ENCODE data around the gene ITGB1BP1.

Gene ITGB1BP1

DNA sequence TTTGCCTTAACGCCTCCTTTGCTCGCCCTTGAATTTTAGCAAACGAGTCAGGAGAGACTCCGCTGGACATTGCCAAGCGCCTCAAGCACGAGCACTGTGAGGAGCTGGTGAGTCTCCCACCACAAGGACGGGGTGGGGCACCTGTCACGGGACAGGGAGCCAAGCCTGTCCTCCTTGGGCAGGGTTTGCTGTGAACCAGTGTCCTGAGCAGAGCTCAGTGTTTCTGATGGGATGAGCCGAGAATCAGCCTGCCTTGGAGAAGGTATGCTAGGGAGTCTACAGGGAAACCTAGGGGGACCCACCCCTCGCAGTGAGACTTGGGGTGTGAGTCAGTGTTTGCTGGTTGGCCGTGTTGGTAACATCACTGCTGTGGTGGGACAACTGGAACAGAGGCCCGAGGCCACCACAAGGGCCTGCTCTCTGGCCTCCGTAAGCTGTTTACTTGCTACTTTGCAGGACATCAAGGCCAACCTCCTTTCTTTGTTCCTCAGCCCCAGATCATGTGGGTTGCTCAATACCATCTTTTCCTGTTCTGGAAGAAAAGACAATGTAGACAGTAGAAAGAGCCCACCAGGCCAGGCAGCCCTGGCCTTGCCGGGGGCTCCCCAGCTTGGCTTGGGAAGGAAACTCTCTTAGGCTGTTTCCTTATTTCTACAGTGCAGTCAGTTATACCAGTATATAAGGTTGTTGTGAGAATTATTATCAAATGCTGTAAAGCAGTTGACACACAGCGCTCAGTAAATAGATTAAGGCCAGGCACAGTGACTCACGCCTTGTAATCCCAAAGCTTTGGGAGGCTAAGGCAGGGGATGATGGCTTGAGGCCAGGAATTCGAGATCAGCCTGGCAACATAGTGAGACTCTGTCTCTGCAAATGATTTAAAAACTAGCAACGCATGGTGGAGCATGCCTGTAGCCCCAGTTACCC is 42.4 kb downstream of the ITGB1BP1 start:
- H3K4me1 ChIP-seq = peaks cover 0 to 23% (median 11%) of the 10 kb centered on the region in 10 experiments; a peak in 11 of 20 replicates
- no peaks in the 10 kb centered on the region for H3K9me3 ChIP-seq (replicated peaks in 1 of 11)
- peaks cover 84 to 100% (median 94%) of the 10 kb centered on the region in 11 experiments for H3K36me3 ChIP-seq
- no peaks in the 10 kb centered on the region for H3K27me3 ChIP-seq
- H3K27ac ChIP-seq = no peak overlapping the region
- H3K4me3 ChIP-seq = no peak overlapping the region
- peaks cover 0 to 12% (median 0%) of the 10 kb centered on the region in 11 experiments; a peak in 3 of 22 replicates for H4K20me1 ChIP-seq
- TF ChIP-seq Cebpa-rat (IDR thresholded peaks at IDR 0.05) = no peak
- no peak overlapping the region for H3K9ac ChIP-seq
- no peak overlapping the region for H3K4me2 ChIP-seq

DNA sequence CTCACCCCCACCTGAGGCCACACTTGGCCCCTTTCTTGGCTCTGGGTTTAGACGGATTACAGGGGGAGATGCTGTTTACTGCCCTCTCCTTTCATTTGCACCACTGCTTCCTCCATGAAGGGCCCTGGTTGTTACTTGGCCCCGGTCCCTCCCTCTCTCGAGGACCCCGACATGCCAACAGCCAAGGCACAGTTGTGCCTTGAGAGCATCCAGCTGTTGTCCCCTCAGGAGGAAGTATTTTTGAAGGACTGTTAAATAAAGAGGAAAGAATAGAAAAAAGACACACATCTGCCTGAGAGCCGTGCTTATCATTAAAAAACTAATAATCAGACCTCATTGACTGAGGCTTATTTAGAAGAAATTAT is 44.0 kb downstream of the ITGB1BP1 start:
- Histone ChIP-seq H3K27me3 (no peaks in the 10 kb centered on the region), H3K4me3 (no peak overlapping the region), H3K9ac (no peak overlapping the region), H3K4me1 (peaks cover 0 to 23% (median 11%) of the 10 kb centered on the region in 10 experiments; a peak in 11 of 20 replicates), H3K9me3 (replicated peaks in 1 of 11) (no peaks in the 10 kb centered on the region), H4K20me1 (peaks cover 0 to 15% (median 0%) of the 10 kb centered on the region in 11 experiments; a peak in 3 of 22 replicates), H3K27ac (no peak overlapping the region), H3K4me2 (no peak overlapping the region), H3K36me3 (peaks cover 81 to 100% (median 94%) of the 10 kb centered on the region in 11 experiments)
- no peak for TF ChIP-seq Cebpa-rat (IDR thresholded peaks at IDR 0.05)

DNA sequence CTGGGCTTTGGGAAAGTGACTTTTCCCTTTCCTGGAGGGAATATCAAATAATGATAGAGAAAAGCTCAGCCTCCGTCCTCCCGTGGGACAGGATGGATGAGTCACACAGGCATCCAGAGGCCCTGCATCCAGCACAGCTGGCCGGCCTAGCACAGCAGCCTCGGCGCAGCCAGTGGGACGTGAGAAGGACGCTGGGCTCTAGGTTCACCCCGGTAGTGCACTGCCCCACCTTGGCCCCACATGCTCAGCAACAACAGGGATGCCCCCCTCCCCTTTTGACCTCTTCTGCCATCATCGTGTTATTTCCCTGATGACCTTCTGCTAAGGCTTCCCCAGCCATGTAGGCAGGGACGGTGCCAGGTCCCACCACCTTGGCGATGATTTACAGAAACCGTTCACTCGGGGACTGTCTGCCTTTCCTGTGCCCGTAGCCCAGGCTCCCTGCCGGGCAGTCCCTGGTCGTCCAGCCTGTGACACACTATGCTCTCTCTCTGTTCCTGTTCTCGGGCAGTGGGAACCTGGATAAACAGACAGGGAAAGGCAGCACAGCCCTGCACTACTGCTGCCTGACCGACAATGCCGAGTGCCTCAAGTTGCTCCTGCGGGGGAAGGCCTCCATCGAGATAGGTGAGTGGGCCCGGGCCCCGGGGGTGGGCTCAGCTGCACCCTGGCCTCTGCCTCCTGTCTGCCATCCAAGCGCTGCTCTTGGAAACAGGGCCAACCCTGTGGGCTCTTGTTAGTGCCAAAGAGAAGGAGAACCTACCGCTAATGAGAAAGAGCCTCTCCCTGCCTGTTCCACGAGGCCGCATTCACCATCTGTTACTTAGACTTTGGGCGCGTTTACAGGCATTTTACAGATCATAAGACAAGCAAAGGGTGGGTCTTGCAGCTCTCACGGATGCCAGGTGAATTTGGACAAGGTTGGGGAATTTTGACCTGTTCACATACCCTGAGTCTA is 44.6 kb downstream of the ITGB1BP1 start:
- no peaks in the 10 kb centered on the region for H3K27me3 ChIP-seq
- H3K4me3 ChIP-seq = no peak overlapping the region
- no peaks in the 10 kb centered on the region for H3K9me3 ChIP-seq (replicated peaks in 1 of 11)
- 0 out of 22 replicates have a peak overlapping the region, but pooled peaks of 1 of the 11 experiments have one; percentile 3 for H3K27ac ChIP-seq
- no peak for TF ChIP-seq Cebpa-rat (IDR thresholded peaks at IDR 0.05)
- H4K20me1 ChIP-seq = peaks cover 0 to 15% (median 0%) of the 10 kb centered on the region in 11 experiments; a peak in 3 of 22 replicates
- H3K36me3 ChIP-seq = peaks cover 84 to 100% (median 96%) of the 10 kb centered on the region in 11 experiments
- no peak overlapping the region for H3K9ac ChIP-seq
- no peak overlapping the region for H3K4me2 ChIP-seq
- peaks cover 0 to 26% (median 12%) of the 10 kb centered on the region in 10 experiments; a peak in 12 of 20 replicates for H3K4me1 ChIP-seq

DNA sequence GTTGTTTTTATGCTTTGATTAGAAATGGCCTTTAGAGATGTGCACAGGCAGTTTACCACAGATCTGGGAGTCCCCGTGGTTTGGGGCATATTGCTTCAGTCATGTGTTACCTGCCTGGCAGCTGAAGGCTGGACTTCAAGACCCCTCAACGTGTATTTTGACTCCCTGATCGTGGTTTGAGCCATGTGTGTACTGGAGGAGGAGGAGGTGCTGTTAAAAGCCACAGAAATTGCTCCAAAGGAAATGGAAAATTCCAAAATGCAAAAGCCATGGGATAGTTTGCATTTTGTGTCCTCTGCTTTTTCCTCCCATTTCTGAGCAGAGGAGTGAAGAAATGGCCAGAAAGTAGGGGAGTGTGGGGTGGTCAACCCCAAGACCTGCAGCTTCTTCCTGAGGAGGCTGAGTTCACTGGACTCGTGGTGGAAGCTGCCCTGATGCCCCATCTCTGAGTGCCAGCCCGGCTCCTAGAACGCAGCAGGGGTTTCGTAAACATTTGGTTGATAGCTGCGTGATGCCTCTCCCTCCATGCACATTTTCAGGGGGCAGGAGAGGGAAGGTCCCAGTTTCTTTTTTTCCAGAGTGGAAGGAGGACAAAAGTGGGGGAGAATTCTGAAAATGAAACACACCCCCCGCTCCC is 45.7 kb downstream of the ITGB1BP1 start:
- peak overlapping the region in 2 of 11 experiments; percentile 0 to 14; a peak in 2 of 22 replicates for H3K4me2 ChIP-seq
- no peak for TF ChIP-seq Cebpa-rat (IDR thresholded peaks at IDR 0.05)

DNA sequence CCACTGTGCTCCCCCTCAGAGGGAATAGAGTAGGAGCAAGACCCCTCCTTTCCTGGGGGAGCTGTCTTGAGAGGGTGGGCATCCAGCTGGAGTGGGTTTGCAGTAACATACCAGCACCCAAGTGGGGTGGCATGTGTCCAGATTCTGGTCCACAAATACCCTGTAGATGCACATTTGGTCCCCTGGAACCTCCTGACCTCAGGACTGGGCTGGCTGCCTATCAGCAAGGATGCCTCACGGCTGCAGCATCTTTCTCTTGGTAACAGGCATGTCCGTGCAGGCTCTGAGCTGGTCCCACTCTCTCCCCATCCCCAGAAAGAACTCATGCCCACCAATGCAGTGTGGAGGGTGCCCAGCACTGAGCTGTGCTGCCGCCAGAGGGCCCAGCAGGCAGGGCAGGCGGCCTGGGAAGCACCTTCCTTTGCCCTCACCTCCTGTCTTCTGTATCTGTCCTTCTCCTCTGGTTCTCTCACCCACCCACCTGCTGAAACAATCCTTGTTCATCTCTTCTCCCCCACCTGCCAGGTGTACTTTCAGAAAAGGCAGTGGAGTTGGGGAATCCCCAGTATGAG is 47.4 kb downstream of the ITGB1BP1 start:
- Histone ChIP-seq H4K20me1 (peaks cover 0 to 27% (median 0%) of the 10 kb centered on the region in 11 experiments; a peak in 5 of 22 replicates), H3K4me1 (peaks cover 0 to 54% (median 38%) of the 10 kb centered on the region in 10 experiments; a peak in 17 of 20 replicates), H3K27ac (no peak overlapping the region), H3K9ac (no peak overlapping the region), H3K4me2 (no peak overlapping the region), H3K9me3 (replicated peaks in 1 of 11) (no peaks in the 10 kb centered on the region), H3K36me3 (peaks cover 68 to 100% (median 80%) of the 10 kb centered on the region in 11 experiments), H3K27me3 (no peaks in the 10 kb centered on the region), H3K4me3 (no peak overlapping the region)
- no peak for TF ChIP-seq Cebpa-rat (IDR thresholded peaks at IDR 0.05)

More for the DNA sequence above, 45.7 kb downstream of the ITGB1BP1 start:
- no peak overlapping the region for H3K27ac ChIP-seq
- H3K27me3 ChIP-seq = no peaks in the 10 kb centered on the region
- H3K36me3 ChIP-seq = peaks cover 84 to 100% (median 93%) of the 10 kb centered on the region in 11 experiments
- H3K9ac ChIP-seq = no peak overlapping the region; a peak in 1 of 22 replicates
- H4K20me1 ChIP-seq = peaks cover 0 to 24% (median 0%) of the 10 kb centered on the region in 11 experiments; a peak in 4 of 22 replicates
- no peaks in the 10 kb centered on the region for H3K9me3 ChIP-seq (replicated peaks in 1 of 11)
- peaks cover 0 to 37% (median 22%) of the 10 kb centered on the region in 10 experiments; a peak in 17 of 20 replicates for H3K4me1 ChIP-seq
- H3K4me3 ChIP-seq = no peak overlapping the region

DNA sequence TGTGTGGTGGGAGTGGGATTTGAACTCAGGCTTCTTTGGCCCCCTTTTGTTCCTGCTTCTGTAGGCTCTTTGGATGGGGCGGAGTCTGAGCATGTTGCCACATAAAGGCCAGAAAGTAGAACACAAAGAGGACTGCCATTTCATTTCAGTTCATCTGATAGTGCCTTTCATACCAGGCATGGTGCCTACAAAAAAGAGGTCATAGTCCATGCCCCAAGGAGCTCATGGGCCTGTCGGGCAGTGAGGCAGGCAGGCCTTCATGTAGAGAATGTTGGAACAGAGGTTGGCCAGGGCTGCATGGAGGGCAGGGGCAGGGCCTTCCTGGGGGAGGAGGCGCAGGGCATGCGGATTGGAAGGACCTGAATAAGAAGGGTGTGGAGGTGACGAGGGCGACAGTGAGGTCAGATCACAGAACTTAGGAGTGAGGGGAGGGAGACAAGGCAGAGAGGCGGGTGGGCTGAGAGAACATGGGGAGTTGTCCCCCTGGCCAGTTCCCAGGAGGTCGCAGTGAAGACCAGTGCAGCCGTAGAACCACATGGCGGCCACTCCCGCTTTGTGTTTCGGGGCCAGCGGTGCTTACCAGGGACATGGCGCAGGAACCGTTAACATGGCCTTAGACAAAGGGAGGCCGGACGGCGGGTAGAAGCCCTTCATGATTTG is 49.1 kb downstream of the ITGB1BP1 start:
- Histone ChIP-seq H3K9me3 (replicated peaks in 1 of 11) (no peaks in the 10 kb centered on the region), H3K27ac (peak overlapping the region in 2 of 11 experiments; percentile 61 to 63; a peak in 2 of 22 replicates), H3K4me2 (peak overlapping the region in 1 of 11 experiments; percentile 84; a peak in 1 of 22 replicates), H4K20me1 (peaks cover 0 to 33% (median 0%) of the 10 kb centered on the region in 11 experiments; a peak in 5 of 22 replicates), H3K4me1 (peaks cover 0 to 65% (median 53%) of the 10 kb centered on the region in 10 experiments; a peak in 17 of 20 replicates), H3K4me3 (no peak overlapping the region), H3K27me3 (no peaks in the 10 kb centered on the region), H3K36me3 (peaks cover 66 to 100% (median 80%) of the 10 kb centered on the region in 11 experiments), H3K9ac (no peak overlapping the region)
- no peak for TF ChIP-seq Cebpa-rat (IDR thresholded peaks at IDR 0.05)

DNA sequence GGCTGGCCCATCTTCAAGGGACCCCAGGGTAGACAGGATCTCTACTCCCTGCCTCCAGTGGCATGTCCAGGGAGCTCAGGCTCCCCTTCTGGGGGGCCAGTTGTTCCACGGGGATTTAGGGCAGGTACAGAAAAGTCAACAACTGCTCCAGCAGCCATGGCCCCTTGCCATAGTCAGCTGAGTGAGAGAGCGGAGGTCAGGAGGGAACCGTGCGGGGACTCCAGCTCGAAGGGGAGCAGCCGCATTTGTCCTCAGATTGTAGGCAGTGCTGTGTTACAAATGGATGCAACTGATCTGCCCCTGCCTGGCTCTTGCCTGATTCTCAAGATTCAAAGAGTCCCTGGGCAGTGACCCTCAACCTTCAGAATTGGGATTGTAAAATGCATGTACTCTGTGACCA is 49.9 kb downstream of the ITGB1BP1 start:
- no peak for TF ChIP-seq Cebpa-rat (IDR thresholded peaks at IDR 0.05)
- peaks cover 0 to 63% (median 53%) of the 10 kb centered on the region in 10 experiments; a peak in 17 of 20 replicates for H3K4me1 ChIP-seq

More for the DNA sequence above, 49.9 kb downstream of the ITGB1BP1 start:
- Histone ChIP-seq H3K4me3 (no peak overlapping the region), H3K27ac (peak overlapping the region in 6 of 11 experiments; percentile 17 to 63 (median 36); a peak in 8 of 22 replicates), H3K4me2 (peak overlapping the region in 9 of 11 experiments; percentile 43 to 84 (median 69); a peak in 17 of 22 replicates), H3K27me3 (no peaks in the 10 kb centered on the region), H3K36me3 (peaks cover 65 to 100% (median 80%) of the 10 kb centered on the region in 11 experiments), H3K9ac (peak overlapping the region in 5 of 11 experiments; percentile 7 to 47 (median 15); a peak in 6 of 22 replicates), H4K20me1 (peaks cover 0 to 33% (median 0%) of the 10 kb centered on the region in 11 experiments; a peak in 5 of 22 replicates), H3K9me3 (replicated peaks in 1 of 11) (no peaks in the 10 kb centered on the region)

Data from BLaER1 treated with 17β-estradiol and CSF1 and Interleukin-3, amounts not matched to agents 10 nM and 100 nM (cell line).